ENCODE measurements around the gene CMTM6. TPM values are rescaled to one million over a fixed set of nuclear protein-coding genes. Genes with fewer than 3 reads are reported as not detected.

Gene CMTM6, protein sequence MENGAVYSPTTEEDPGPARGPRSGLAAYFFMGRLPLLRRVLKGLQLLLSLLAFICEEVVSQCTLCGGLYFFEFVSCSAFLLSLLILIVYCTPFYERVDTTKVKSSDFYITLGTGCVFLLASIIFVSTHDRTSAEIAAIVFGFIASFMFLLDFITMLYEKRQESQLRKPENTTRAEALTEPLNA
- 22.8 and 47.4 TPM in 2 replicates for polyA plus RNA-seq (2011; rRNA removed)
- 12.5 and 15.4 TPM in 2 replicates for polyA minus RNA-seq (2011; rRNA and poly(A)+ RNA removed)

DNA sequence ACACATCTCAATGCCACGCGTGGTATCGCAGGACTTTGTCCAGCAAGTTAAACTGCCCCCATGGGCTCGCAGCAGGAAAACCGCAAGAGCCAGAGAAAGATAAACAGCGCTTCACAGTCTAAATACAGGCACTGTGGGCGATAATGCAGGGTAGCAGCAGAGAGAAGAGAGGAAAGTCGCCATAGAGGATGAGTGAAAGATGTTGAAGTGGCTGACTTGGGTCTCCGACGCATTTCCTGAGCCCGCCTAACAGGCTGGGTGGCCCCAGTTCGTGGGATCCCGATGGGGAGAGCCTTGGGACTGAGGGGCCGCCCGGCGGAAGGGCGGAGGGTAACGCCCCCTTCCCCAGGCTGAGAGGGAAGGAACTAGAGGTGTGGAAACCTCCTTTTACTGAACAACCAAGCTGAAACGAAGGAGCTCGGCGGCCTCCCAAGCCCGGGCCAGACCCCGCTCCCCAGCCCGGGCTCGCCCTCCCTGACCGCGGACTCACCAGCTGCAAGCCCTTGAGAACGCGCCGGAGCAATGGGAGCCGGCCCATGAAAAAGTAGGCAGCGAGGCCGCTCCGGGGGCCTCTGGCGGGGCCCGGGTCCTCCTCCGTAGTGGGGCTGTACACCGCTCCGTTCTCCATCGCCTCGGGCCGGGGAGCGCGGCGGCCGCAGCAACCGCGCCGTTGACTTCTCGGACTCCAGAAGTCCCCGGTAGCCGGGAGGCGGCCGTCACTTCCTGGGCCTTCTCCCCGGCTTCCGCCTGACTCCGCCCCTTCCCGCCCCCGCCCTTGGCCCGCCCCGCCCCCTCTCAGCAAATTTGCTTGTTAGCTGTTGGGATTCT is at the start of gene CMTM6:
Gene CMTM6, minus strand, starts transcription at position 735 of the 828 bp plus-strand sequence. Its CDS starts 107 bp downstream, at position 628.
- H3K4me3 ChIP-seq (ENCODE audit: low read depth, low read length) = peak within 1 kb of the TSS; percentile 79
- DNase-seq (ENCODE audit: low read depth) = no peak
- H3K27me3 ChIP-seq (ENCODE audit: control insufficient read depth, insufficient read depth, low read length) = no peaks in the 10 kb centered on the region
- TF ChIP-seq, protein P1, sequence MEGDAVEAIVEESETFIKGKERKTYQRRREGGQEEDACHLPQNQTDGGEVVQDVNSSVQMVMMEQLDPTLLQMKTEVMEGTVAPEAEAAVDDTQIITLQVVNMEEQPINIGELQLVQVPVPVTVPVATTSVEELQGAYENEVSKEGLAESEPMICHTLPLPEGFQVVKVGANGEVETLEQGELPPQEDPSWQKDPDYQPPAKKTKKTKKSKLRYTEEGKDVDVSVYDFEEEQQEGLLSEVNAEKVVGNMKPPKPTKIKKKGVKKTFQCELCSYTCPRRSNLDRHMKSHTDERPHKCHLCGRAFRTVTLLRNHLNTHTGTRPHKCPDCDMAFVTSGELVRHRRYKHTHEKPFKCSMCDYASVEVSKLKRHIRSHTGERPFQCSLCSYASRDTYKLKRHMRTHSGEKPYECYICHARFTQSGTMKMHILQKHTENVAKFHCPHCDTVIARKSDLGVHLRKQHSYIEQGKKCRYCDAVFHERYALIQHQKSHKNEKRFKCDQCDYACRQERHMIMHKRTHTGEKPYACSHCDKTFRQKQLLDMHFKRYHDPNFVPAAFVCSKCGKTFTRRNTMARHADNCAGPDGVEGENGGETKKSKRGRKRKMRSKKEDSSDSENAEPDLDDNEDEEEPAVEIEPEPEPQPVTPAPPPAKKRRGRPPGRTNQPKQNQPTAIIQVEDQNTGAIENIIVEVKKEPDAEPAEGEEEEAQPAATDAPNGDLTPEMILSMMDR (IDR thresholded peaks at IDR 0.05; ENCODE audit: insufficient read depth, low read depth, low read length) = no peak
- POLR2A ChIA-PET = interaction anchor here (0.6 kb wide), 1 partner anchor 68 kb away, joined by 4 read pairs; the partner anchor contains the start of gene DYNC1LI1
- no peaks in the 10 kb centered on the region for H3K36me3 ChIP-seq (ENCODE audit: control insufficient read depth, insufficient read depth, low read length)
- CTCF ChIA-PET = interaction anchor here (1.6 kb wide), 1 partner anchor 128 kb away, joined by 7 read pairs; no protein-coding TSS in a partner anchor

DNA sequence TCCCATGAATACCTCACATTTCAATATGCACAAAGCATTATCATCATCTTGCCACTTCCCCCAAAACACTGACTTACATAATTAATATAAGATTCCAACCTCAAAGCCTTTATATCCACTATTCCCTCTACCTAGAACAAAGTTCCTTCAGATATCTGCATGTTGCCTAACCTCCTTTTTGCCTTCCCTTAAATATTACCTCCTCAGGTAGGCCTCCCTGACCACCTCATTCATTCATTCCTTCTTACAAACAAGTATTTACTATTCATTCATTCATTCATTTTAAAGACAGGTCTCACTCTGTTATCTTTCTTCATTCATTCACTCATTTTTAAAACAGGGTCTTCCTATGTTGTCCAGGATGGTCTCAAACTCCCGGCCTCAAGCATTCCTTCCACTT is 49.4 kb upstream of the CMTM6 start:
- no peak for DNase-seq (ENCODE audit: low read depth)
- no peak overlapping the region for H3K4me3 ChIP-seq (ENCODE audit: low read depth, low read length)
- no peaks in the 10 kb centered on the region for H3K27me3 ChIP-seq (ENCODE audit: control insufficient read depth, insufficient read depth, low read length)
- CTCF ChIA-PET = interaction anchor here (0.8 to 1.3 kb wide), 2 partner anchors 21 to 42 kb away, joined by 3 read pairs; no protein-coding TSS in a partner anchor
- POLR2A ChIA-PET = interaction anchor here (0.7 kb wide), 1 partner anchor 15 kb away, joined by 3 read pairs; no protein-coding TSS in a partner anchor
- no peaks in the 10 kb centered on the region for H3K36me3 ChIP-seq (ENCODE audit: control insufficient read depth, insufficient read depth, low read length)
- TF ChIP-seq, protein P1 (IDR thresholded peaks at IDR 0.05; ENCODE audit: insufficient read depth, low read depth, low read length) = no peak

DNA sequence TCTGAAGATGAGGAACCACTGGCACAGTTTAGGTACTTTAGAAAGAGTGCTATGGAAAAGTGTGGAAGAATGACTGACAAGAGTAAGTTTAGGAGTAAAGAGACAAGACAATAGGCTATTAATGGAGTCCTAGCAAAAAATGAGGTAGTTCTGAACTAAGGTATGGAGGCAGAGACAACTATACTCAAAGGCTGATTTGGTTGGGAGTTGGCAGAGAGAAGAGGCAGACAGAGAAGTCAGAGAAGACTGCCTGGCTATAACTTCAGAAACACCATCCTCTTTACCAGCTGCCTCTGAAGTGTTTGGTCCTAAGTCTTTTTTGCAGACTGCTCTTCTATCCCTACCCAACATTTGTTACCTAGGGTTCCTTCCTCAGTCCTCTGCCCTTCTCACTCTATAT is 48.8 kb upstream of the CMTM6 start:
- Histone ChIP-seq H3K4me3 (ENCODE audit: low read depth, low read length) (no peak overlapping the region), H3K27me3 (ENCODE audit: control insufficient read depth, insufficient read depth, low read length) (no peaks in the 10 kb centered on the region), H3K36me3 (ENCODE audit: control insufficient read depth, insufficient read depth, low read length) (no peaks in the 10 kb centered on the region)
- ChIA-PET POLR2A (no interaction called here), CTCF (interaction anchor here (0.8 to 1.3 kb wide), 2 partner anchors 21 to 42 kb away, joined by 3 read pairs; no protein-coding TSS in a partner anchor)
- DNase-seq (ENCODE audit: low read depth) = no peak
- TF ChIP-seq, protein P1 (IDR thresholded peaks at IDR 0.05; ENCODE audit: insufficient read depth, low read depth, low read length) = no peak

DNA sequence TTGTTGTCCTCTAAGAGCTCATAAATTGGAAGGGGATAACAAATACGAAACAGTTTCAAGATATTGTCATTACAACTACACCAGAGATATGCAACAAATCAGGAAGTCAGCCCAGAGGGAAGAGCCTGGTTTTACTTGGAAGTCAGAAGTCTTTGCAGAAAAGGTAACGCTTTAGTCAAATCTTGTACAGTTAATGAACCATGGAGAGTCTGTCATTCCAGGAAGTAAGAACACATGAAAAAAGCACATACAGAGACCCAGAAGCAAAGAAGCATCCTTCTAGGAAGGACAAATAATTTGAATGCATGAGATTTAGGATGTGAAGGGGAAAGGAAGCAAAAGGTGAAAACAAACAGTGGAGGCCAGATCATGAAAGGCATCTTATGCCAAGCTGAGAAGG is 48.4 kb upstream of the CMTM6 start:
- ChIA-PET CTCF (interaction anchor here (0.8 to 1.3 kb wide), 2 partner anchors 20 to 41 kb away, joined by 3 read pairs; no protein-coding TSS in a partner anchor), POLR2A (no interaction called here)
- no peak overlapping the region for H3K4me3 ChIP-seq (ENCODE audit: low read depth, low read length)
- DNase-seq (ENCODE audit: low read depth) = no peak
- no peaks in the 10 kb centered on the region for H3K36me3 ChIP-seq (ENCODE audit: control insufficient read depth, insufficient read depth, low read length)
- H3K27me3 ChIP-seq (ENCODE audit: control insufficient read depth, insufficient read depth, low read length) = no peaks in the 10 kb centered on the region
- TF ChIP-seq, protein P1 (IDR thresholded peaks at IDR 0.05; ENCODE audit: insufficient read depth, low read depth, low read length) = no peak

DNA sequence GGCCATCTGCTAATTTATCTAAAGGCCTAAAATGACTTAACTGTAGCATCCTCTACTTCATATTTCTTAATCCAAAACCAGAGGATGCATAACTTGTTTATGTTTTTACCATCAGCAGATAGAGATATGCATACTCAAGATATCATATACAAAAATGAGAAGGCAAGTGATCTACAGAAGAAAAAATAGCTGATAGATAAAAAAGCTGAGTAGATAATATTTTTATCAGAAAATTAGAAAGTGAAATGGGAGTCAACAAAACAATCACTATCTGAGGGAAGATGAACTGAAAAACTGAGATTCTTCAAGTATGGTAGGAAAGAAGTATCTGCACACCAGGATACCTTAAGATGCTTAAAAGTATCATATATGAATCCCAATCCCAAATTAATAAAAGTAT is 42.7 kb upstream of the CMTM6 start:
- TF ChIP-seq, protein P1 (IDR thresholded peaks at IDR 0.05; ENCODE audit: insufficient read depth, low read depth, low read length) = no peak
- H3K27me3 ChIP-seq (ENCODE audit: control insufficient read depth, insufficient read depth, low read length) = no peaks in the 10 kb centered on the region
- POLR2A ChIA-PET = no interaction called here
- CTCF ChIA-PET = interaction anchor here (0.8 to 1.2 kb wide), 2 partner anchors 10 to 148 kb away, joined by 3 read pairs; no protein-coding TSS in a partner anchor
- H3K4me3 ChIP-seq (ENCODE audit: low read depth, low read length) = no peak overlapping the region
- no peak for DNase-seq (ENCODE audit: low read depth)
- H3K36me3 ChIP-seq (ENCODE audit: control insufficient read depth, insufficient read depth, low read length) = no peaks in the 10 kb centered on the region
